ENCODE results near the gene PEMT. TPM values are rescaled to one million over a fixed set of nuclear protein-coding genes. Genes with fewer than 3 reads are reported as not detected.

The PEMT gene
- total RNA-seq, 1 donor from 2014 or later: 23.5 TPM

DNA sequence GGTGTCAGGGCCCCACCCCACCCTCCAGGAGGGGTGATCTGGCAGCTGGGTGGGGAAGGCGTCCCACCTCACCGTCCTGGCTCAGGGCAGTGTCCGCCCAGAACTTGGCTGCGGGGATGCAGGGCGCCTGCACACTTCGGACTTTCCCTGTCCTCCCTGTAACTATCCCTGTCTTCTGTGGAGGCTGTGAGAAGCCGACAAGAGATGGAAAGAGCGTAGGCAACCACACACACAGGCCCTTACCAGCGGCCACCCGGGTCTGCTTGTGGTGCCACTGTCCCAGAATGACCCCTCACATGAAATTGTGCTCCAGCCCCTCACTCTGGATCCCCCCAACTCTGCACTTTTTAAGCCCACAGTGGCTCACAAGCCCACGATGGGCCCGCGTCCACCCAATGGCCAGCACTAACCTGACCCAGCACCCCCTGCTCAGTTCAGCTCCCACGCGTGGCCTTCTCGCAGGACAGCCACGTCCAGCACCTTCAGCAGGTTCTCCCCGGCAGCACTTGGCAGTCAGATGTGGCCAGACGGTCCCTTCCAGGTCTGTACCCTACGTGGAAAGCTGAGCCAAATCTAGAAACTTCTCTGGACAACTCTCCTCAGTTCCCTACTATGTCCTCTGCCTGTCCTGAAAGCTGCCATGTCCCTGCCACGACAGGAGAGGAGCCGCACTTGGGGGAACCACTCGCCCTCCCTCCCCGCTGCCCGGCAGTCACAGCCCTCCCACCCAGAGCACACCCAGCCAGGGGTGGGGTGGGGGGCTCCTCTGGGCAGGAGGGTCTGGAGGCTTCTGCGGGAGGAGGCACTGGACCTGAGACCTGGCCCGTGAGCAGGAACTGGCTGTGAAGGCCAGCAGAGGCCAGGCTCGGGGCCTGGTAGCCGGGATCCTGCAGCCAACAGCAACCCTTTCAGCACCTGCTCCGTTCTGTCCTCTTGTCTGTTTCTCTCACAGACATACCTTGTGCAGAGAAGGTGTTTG, 38.0 kb downstream of the PEMT start:
- DNase-seq (ENCODE audit: low read depth in 2 of 2): no peak

DNA sequence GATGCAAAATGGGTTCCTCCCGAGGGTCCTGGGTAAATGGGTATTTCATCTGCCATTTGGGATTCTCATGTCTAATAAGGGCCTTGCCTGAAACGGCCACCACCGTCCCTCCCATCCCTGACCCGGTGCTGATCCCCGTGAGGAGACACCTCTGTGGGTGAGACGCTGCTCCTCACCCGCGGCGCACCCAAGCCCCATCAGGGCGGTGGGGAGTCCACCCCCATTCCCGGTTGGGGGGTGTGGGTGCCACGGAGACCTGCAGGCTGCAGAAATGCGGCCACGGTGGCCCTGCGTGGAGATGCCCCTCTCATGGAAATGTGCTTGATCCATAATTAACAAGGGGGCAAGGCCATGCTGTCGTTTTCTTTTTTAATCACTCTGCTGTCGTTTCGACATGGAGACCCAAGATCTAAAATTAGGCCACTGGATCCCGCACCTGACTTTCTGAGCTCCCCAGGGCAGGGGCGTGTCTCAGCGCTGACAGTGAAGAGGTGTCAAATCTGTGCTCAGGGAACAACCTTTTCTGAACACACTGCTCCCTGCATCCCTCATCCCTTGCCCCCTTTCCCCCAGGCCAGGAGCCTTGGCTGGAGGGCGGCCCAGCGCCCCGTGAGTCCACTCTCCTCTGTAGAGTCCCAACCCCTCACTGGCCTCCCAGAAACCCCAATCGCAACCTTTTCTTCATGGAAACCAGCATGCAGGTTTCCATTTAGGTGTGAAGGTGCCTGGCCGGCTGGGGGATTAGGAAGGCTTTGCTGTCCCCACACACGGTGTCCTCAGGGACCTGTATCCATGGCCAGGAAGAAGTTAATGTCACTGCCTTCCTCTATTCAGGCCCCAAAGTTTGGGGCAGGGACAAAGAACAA, 38.9 kb downstream of the PEMT start:
- no peak for DNase-seq (ENCODE audit: low read depth in 2 of 2)

DNA sequence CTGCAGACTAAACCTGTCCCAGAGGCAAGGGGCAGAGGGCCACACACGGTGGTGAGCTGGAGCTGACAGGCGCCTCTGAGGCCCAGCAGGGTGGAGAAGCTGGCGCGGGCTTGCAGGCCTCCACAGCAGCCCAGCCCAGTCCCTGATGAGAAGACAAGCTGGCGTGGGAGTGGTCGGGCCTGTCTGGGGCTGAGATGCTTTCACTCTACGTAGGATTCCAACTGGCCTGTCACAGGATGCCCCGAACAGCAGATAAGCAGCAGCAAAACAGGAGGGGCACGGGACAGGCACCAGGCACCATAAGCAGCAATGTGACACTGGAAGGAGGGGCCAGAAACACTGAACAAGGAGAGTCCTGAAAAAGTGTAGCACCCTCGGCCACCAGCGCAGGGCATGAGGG, 40.1 kb downstream of the PEMT start:
- no peak for DNase-seq (ENCODE audit: low read depth in 2 of 2)

DNA sequence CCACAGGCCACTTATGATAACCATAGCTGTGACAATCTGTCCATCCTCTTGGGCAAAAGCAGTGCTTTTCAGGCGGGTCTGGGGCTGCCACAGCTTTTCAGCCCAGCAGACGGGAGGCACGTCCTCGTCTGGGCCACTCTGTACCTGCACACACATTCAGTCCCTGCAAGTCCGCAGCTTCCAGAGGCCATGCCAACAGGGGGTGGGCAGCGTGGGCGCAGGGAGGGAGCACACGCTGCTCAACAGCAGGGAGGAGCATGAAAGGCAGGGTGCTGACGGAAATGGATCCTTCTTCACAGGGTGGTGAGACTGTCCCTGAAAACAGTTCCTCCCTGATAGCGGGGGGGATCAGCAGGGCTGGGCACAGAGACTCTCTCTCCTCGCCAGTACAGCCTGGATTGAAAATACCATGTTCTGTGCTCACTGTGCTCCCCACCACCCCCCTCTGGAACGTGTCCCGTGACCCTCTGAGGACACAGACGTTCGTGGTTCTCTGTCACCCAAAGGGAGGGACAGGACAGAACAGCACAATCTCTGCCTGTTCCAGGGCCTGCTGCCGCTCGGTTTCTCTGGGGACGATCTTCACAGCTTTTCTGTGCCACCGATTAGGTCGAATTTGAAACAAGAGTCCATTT, 41.7 kb downstream of the PEMT start:
- no peak for DNase-seq (ENCODE audit: low read depth in 2 of 2)

DNA sequence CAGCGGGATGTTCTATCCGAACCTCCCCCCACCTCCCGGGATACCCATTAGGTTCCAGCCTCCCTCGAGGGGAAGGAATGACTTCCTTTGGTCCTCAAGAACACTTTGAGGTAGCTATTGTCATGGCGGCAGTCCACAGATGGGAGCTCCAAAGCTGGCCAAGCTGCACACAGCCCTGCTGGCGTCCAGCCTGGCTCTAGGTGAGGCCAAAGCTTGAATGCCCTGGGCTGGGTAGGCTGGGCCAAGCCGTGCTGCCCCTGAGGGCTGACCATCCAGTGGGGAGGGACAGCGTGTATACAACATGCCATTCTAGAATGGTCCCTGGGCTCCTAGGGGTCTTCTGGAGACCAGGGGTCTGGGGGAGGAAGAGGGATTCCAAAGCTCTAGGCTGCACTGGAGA, 43.5 kb downstream of the PEMT start:
- no peak for DNase-seq (ENCODE audit: low read depth in 2 of 2)

DNA sequence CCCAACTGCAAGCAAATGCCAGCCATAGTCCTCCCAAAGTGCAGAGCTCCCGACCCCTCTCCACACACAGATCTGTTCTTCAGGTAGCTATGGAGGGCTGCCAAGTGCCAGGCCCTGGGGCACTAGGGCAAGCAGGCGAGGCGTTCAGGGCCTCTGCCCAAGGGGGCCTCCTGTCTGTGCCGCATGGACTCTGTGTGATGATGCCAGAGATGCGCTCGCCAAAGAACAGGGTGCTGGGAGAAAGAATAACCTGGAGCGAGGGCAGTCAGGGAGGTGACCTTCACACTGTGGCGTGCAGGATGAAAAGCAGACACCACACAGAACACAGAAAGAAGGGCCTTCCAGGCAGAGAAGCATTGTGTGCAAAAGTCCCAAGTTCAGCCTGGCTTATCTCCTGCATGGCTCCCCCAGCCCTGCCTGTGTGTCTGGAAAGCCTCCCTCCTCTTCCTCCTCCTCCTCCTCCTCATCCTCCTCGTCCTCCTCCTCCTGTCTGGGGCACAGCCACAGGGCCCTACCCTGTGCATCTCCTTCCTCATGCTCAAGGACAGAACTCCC, 44.2 kb downstream of the PEMT start:
- no peak for DNase-seq (ENCODE audit: low read depth in 2 of 2)

DNA sequence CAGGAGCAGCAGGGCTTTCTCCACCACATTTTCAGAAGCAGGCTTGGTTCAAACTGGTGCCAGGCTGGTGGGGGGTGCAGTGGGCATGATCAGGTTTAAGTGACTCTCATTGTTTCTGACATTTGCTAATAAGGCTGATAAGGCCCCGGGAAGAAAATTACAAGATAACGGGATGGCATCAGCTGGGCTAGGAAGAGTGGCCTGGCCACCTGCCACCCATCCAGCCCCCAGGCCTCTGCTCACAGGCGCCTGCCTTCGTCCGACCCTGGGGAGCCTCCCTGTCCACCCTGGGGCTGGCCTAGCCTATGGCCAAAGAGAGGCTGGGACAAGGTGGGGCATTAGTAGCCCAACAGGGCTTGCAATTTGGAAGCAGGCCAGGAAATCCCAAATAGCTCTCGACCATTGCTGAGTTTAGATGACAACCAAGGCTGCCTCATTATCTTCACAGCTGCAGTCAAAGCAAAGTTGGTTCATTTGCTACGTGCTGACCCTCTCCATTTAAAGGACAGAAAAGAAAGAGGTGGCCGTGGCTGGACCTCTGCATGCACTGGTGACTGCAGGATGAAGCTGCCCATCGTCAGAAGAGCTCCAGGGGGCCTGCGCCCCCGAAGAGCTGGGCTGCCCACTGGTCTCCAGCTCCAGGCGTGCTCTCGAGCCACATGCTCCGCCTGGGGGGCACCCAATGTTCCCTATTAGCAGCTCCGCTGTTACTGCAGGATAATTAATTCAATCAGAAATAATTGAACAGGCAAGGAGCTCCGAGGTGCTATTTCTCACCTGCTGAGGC, 44.9 kb downstream of the PEMT start:
- DNase-seq (ENCODE audit: low read depth in 2 of 2): no peak

DNA sequence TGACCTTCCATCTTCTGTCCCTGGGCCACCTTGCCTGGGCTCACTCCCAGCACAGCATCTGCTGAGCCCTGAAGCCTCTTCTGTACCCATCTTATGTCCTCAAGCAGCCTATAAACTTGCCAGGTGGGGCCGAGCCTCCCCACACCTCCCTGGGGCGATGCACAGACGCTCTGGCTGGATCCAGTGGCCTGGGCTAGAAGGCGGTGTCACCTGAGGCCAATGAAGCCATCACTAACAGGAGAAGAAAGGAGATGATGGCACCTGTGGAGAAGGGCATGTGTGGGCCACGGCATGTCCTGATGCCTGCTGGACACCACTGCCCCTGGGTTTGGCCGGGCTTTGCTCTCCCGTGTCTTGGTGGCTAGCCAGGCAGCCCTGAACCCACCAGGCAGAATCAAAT, 45.5 kb downstream of the PEMT start:
- no peak for DNase-seq (ENCODE audit: low read depth in 2 of 2)

DNA sequence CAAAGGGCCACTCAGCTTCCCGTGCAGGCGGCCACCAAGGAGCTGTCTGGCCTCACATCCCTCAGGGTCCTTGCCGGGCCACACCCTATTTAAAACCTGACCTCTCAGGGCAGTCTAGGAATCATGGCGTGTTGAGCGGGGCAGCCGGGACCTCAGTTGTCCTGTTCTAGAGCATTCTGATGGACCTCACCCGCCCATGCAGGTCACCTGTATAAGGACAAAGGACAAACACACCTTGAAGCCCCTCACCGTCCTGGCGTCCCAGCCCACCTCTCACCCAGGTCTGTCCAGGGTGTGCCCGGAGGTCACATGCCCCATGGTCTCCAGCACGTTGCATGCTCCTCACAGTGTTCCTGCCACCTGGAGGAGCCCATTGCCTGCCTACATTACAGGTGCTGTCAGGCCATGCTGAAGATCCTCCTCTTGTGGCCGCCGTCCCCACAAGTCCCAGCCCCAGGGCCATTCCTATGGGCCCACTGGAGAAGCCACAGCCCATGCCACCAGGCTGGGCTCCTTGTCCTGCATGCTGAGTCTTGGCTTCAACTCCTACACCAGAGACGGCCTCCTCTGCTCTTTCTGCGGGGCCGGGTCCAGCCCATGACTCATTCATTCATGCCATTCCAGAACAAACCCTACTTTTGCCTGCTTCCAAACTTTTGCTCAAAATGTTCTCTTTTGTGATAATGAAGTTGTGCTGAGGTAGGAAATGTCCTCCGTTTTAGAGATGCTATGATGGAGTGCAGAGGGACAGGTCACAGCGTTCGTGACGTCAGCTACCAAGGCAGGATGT, 46.3 kb downstream of the PEMT start:
- no peak for DNase-seq (ENCODE audit: low read depth in 2 of 2)

DNA sequence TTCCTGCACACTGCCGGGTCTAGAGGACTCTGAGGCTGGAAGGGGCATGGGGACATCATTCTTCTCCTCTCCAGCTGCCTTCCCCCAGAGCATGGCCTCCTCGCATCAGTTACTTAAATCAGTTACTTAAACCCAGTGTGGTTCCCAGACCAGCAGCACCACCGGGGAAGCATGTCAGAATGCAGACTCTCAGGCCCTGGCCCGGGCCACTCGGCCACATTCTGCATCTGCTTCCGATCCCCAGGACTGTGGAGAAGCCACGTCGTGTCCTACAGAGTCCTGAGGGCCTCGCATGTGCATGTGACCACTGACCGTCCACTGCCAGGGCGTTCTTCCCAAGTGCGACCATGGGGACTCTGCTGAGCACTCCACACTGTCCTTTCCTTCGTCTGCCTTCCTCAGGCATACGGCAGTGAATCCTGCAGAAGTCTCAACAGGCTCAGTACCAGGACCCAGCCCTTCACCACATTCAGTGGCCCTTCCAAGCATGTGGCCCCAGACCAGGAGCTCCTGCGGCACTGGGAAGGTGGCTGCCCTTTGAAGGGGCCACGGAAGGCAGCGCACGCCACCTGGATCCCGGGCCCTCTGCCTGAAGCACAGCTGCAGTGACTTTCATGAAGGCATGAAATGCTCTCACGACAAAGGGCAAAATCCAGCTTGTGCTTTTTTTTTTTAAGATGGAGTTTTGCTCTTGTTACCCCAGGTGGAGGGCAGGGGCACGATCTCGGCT, 48.4 kb downstream of the PEMT start:
- DNase-seq (ENCODE audit: low read depth in 2 of 2): no peak

DNA sequence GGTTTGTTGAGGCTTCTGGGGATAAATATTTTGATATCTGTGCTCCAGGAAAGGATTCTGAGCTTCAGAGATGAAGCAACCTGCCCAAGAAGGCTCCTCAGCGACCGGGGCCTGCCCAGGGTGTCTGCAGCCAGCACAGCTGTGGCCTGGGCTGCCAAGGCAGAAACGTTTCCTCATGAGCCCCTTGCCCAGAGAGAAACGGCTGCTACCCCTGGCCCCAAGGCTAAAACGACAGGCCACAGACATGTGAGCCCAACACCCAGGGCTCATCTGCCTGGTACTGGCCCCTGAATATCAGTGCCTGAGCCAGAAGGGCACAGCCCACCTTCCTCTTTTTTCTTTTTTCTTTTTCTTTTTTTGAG, 49.9 kb downstream of the PEMT start:
- no peak for DNase-seq (ENCODE audit: low read depth in 2 of 2)

DNA sequence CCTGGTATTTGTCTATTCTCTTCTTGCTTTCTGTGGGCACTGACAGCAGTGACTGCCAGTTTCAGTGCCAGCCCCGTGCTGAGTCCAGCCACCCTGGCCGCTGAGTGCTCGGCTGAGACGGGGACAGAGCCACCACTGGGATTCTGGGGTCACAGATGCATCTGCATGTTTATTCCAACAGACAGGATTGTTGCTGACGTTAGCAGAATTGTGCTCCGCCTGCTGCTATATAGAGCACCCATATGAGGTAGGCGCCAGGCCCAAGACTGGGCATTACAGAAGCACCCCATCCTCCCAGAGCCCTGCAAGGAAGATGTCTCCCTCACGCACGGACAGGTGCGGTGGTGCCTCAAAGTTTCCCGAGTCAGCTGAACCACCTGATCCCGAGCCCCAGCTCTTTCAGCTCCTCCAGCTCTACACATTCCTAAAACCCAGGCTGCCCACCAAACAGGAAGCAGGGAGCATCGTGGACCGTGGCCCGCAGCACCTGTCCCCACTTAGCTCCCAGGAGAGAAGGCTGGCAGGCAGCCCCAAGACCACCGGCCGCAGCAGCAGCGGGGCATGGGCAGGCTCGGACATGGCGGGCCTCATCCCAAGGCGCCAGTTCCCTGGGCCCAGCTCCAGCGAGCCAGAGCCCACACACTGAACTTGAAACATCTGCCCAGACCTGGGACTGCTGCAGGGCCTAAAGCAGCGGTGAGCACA, 50.4 kb downstream of the PEMT start:
- DNase-seq (ENCODE audit: low read depth in 2 of 2): no peak

DNA sequence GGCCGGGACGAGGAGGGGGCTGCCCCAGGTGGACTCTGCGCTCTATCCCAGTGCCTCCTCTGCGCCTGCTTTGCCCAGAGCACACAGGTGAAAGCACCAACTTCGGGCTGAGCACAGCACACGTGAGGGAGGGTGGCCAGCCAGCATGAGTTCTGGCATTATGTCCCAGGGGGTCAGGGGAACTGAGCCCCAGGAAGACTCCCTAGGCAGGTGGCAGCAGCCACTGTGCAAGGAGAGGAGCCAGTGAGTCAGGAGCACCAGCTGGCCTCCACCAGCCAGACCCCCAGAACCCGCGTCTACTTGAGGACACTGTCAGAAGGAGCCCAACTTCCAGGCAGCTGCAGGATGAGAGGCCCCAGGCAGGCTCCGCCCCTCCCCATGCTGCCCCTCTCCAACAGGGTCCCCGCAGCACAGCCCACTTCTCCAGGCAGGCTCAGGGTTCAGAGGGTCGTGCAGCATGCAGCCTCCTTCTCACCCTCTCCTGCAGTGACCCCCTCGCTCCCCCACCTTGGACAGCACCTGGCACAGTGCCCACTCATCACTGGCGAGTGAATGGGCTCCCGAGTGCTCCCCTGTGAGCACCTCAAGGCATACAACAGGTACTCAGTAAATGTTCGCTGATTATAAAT, 51.1 kb downstream of the PEMT start:
- DNase-seq (ENCODE audit: low read depth in 2 of 2): no peak

DNA sequence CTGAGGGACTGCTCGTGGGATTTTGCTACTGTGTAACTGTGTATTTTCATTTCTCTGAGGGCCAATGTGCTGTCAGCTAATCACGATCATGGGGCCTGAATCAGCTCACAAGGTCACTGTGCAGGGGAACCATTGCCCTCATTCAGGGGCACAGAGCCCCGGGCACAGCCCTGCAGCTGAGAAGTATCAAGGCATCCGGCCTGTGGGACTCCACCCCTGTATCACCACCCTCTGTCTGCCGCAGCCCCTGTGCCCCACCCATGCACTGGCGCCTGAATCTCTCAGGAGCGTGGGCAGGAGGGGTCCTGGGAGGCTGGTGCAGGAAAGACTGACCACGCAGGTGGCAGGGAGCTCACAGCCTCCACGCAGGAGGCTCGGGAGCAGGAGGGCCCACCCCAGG, 51.9 kb downstream of the PEMT start:
- no peak for DNase-seq (ENCODE audit: low read depth in 2 of 2)

DNA sequence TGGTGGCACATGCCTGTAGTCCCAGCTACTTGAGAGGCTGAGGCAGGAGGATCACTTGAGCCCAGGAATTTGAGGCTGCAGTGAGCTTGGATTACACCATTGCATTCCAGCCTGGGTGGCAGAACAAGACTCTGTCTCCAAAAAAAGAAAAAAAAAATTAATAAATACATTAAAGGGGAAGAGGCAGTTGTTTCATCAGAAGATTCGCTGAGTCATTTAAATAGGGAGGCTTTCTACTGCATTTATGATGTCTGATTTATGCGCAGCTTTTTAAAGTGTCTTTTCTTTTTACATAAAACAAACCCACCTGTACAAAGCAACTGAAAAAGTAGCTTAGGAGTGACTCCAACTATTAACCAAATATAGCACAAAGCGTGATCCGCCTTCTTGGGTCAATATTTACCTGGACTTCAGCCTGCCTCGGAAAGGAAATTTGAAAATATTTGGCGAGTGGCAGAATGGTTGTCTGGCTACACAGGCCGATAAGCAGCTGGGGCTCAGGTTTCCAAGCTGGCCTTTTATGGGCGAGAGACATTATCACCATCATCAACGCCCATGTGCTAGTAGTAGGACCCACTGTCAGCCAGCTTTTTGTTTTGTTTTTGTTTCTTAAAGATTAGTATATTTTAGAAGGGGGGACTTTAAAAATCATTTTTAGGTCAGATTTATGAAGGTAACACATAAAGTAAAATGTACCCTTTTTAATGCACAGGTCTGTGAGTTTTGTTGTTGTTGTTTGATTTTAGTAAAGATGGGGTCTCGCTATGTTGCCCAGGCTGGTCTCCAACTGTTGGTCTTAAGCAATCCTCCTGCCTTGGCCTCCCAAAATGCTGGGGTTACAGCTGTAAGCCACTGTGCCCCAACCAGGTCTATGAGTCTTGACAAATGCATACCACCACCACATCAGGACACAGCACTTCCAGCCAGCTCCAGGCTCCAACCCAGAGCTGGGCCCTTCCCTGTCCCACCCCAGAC, 52.8 kb downstream of the PEMT start:
- peak; percentile 27 to 55 for DNase-seq (ENCODE audit: low read depth in 2 of 2)

DNA sequence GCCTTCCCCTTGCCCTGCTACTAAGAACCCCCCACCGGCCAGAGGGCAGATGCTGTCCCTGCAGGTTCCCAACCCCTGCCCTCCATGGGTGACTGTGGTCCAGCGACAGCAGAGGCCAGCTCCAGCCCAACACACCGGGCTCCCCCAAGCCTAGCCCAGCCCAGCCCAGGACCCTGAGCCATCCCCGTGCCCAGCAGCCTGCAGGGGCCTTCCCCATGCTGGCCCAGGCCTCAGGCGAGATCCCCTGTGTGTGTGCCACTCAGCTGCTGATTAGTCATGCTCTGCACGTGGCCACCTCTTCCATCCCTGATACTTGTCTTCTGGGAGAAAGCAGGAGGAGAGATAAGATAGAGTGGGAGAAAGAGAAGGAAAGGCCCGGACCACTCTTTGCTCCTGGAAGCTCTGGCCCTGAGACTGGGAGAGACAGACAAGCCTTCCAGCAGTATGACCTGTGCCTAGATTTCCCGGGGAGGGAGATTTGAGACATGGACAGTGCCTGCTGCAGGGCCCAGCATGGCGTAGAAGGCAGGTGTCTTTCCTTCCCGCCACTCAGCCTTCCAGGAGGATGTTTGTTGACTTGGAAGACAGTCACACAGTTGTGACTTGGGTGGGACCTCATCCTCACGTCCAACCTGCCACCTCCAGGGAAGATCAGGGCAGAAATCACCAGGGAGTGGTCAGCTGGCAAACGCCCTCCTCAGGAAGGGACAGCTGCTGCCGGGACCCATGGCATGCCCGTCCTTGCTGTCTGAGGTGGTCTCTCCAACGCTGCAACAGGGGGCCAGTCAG, 54.0 kb downstream of the PEMT start:
- no peak for DNase-seq (ENCODE audit: low read depth in 2 of 2)

All from dermis microvascular lymphatic vessel endothelial cell (primary cell).